ACC112 (cell line): ENCODE measurements around the gene MRC1.

Experiments used
- H2AFZ ChIP-seq: fragments of 200-600 bp; sonication (generic); one replicate; pipeline ENCODE4 v1.6.0; 2017; ENCODE audit warnings: antibody characterized with exemption, low read length; ENCODE audit not compliant: unreplicated experiment
- H3K27ac ChIP-seq: fragments of 200-600 bp; sonication (generic); 2 replicates; pipeline ENCODE4 v1.5.1; 2014; ENCODE audit warnings: low read depth, mild to moderate bottlenecking, antibody characterized with exemption, low read length, moderate library complexity
- H3K27me3 ChIP-seq: fragments of 200-600 bp; sonication (generic); 2 replicates; pipeline ENCODE4 v1.6.1; 2014; ENCODE audit warnings: mild to moderate bottlenecking, antibody characterized with exemption, low read length, moderate library complexity, mixed read lengths; ENCODE audit not compliant: insufficient read depth
- H3K36me3 ChIP-seq: fragments of 200-600 bp; sonication (generic); 2 replicates; pipeline ENCODE4 v1.6.1; 2016; ENCODE audit warnings: mild to moderate bottlenecking, antibody characterized with exemption, low read length, moderate library complexity, mixed read lengths; ENCODE audit not compliant: insufficient read depth
- H3K4me1 ChIP-seq: fragments of 200-600 bp; sonication (generic); one replicate; pipeline ENCODE4 v1.6.1; 2016; ENCODE audit warnings: low read length, mixed read lengths; ENCODE audit not compliant: insufficient read depth, unreplicated experiment, control insufficient read depth
- H3K4me3 ChIP-seq: fragments of 200-600 bp; sonication (generic); 2 replicates; pipeline ENCODE4 v1.5.1; 2014; ENCODE audit warnings: mild to moderate bottlenecking, low read depth, low read length
- H3K79me2 ChIP-seq: fragments of 200-600 bp; sonication (generic); one replicate; pipeline ENCODE4 v1.6.0; 2016; ENCODE audit warnings: low read length; ENCODE audit not compliant: control insufficient read depth, unreplicated experiment, insufficient read depth

MRC1 gene

DNA sequence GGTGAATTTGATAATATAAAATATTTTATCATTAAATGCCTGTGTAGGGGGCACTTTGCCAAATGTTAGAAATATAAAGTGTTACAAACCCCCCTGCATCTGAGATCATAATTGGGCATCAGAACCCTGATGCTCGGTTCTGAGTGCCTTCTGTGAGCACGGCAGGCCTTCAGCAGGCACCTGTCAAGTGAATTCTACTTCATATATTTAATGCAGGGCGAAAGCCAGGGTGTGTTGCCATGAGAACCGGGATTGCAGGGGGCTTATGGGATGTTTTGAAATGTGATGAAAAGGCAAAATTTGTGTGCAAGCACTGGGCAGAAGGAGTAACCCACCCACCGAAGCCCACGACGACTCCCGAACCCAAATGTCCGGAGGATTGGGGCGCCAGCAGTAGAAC is 57.2 kb downstream of the MRC1 start:
- Histone ChIP-seq H3K4me3 (no peak overlapping the region), H3K36me3 (no peaks in the 10 kb centered on the region), H3K4me1 (no peaks in the 10 kb centered on the region), H3K79me2 (no peaks in the 10 kb centered on the region), H3K27me3 (no peaks in the 10 kb centered on the region), H2AFZ (no peak overlapping the region), H3K27ac (no peak overlapping the region)

- no peak overlapping the region for H3K4me3 ChIP-seq
- H3K36me3 ChIP-seq, result no peaks in the 10 kb centered on the region
- no peak overlapping the region for H3K27ac ChIP-seq
- no peaks in the 10 kb centered on the region for H3K4me1 ChIP-seq
- H3K79me2 ChIP-seq, result no peaks in the 10 kb centered on the region
- H3K27me3 ChIP-seq, result no peaks in the 10 kb centered on the region
- H2AFZ ChIP-seq, result no peak overlapping the region
Observed at GRCh38 chr10:17867056-17867455, 57.9 kb downstream of the MRC1 start.

- no peak overlapping the region for H2AFZ ChIP-seq
- H3K36me3 ChIP-seq, result no peaks in the 10 kb centered on the region
- no peaks in the 10 kb centered on the region for H3K27me3 ChIP-seq
- H3K79me2 ChIP-seq, result no peaks in the 10 kb centered on the region
- no peak overlapping the region for H3K4me3 ChIP-seq
- no peaks in the 10 kb centered on the region for H3K4me1 ChIP-seq
- no peak overlapping the region for H3K27ac ChIP-seq
Observed at GRCh38 chr10:17871036-17871435, 61.9 kb downstream of the MRC1 start.

DNA sequence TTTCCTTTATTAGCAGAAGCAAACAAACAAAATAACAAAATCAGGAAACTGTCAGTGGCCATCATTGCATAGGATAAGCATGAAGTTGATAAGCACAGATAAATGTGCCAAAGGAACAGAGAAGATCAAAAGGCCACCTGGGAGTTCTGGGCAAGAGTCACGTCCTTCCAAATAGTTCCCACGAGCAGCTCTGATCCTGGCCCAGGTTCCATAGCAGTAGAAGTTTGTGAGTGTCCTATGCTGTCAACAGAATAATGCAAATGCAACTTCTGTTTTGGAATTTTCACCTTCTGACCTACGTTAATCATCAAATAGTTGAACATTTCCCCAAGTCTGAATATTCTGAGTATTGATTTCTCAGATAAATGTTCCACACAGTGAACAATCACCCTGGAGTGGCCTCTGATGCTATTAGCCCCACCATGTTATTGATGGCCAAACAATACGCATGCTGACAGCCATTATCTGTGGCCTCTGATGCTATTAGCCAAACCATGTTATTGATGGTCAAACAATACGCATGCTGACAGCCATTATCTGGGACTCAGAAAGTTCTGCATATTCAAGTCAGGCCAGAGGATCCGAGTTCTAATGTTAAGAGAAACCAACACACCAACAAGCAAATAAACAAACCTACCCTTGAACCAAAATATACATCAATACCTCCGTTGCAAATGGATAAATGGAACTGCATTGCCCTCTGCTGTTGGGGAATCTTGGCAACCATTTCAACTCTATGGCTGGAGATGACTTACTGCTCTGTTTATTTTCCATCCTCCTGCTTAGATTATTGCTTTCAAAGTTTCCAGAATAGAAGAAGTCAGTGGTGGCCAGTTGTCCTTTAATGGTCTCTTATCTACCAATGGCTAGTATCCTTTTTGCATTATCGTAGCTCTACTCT is 63.3 kb downstream of the MRC1 start:
- no peaks in the 10 kb centered on the region for H3K79me2 ChIP-seq
- H3K27me3 ChIP-seq, result no peaks in the 10 kb centered on the region
- no peak overlapping the region for H2AFZ ChIP-seq
- H3K36me3 ChIP-seq, result no peaks in the 10 kb centered on the region
- H3K4me3 ChIP-seq, result no peak overlapping the region
- no peaks in the 10 kb centered on the region for H3K4me1 ChIP-seq
- no peak overlapping the region for H3K27ac ChIP-seq

GRCh38 chr10:17873946-17874345 is 64.8 kb downstream of the MRC1 start:
- H3K4me1 ChIP-seq, result no peaks in the 10 kb centered on the region
- H3K79me2 ChIP-seq, result no peaks in the 10 kb centered on the region
- no peak overlapping the region for H3K4me3 ChIP-seq
- no peaks in the 10 kb centered on the region for H3K27me3 ChIP-seq
- no peak overlapping the region for H2AFZ ChIP-seq
- H3K36me3 ChIP-seq, result no peaks in the 10 kb centered on the region
- no peak overlapping the region for H3K27ac ChIP-seq

DNA sequence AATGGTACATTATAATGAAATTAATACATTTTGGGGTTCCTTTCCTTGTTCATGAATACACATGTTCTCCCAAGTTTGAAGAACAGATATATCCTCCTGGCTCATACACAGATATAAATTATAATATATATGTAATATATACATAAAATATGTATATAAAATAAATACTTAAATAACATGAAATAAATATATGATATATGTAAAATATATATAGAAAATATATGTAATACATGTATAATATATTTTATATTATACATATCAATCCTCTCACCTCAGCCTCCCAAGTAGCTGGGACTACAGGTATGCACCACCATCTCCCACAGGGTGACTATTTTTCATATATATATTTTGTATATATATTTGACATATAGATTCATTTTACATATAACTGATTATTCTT is 68.0 kb downstream of the MRC1 start:
- Histone ChIP-seq H3K36me3 (no peaks in the 10 kb centered on the region), H3K4me1 (peaks cover 3% of the 10 kb centered on the region), H3K27ac (no peak overlapping the region)

GRCh38 chr10:17878896-17879295 is 69.7 kb downstream of the MRC1 start:
- Histone ChIP-seq H3K27ac (no peak overlapping the region), H3K4me3 (no peak overlapping the region), H2AFZ (no peak overlapping the region), H3K79me2 (no peaks in the 10 kb centered on the region), H3K27me3 (no peaks in the 10 kb centered on the region), H3K4me1 (peaks cover 11% of the 10 kb centered on the region), H3K36me3 (no peaks in the 10 kb centered on the region)

More for the DNA sequence above, 68.0 kb downstream of the MRC1 start:
- no peaks in the 10 kb centered on the region for H3K27me3 ChIP-seq
- no peak overlapping the region for H3K4me3 ChIP-seq
- H2AFZ ChIP-seq, result no peak overlapping the region
- no peaks in the 10 kb centered on the region for H3K79me2 ChIP-seq

- peaks cover 11% of the 10 kb centered on the region for H3K4me1 ChIP-seq
- H3K36me3 ChIP-seq, result no peaks in the 10 kb centered on the region
- no peak overlapping the region for H3K4me3 ChIP-seq
- H2AFZ ChIP-seq, result peak overlapping the region; percentile 59
- H3K79me2 ChIP-seq, result no peaks in the 10 kb centered on the region
- H3K27me3 ChIP-seq, result no peaks in the 10 kb centered on the region
- H3K27ac ChIP-seq, result no peak overlapping the region
Observed at GRCh38 chr10:17880601-17881000, 71.5 kb downstream of the MRC1 start.

GRCh38 chr10:17882557-17882956 is 73.4 kb downstream of the MRC1 start:
- H3K36me3 ChIP-seq, result no peaks in the 10 kb centered on the region
- no peaks in the 10 kb centered on the region for H3K27me3 ChIP-seq

DNA sequence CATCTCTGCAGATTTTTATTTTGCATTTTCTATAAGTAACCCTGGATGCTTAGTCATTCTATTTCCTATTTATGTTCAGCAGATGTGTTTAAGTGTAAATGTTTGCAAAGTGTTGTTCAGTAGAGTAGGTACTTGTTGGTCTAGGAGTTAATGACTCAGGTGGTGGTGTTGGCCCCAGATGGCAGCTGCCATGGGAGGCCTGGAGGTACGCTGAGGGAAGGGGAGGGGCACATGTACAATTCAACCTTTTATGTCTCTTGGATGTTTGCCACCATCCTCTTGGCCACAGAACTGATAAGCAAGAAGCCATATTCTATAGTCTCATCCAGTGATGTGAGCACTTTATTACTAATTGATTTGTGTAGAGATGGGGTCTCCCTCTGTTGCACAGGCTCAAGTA is 74.5 kb downstream of the MRC1 start:
- Histone ChIP-seq H3K27ac (no peak overlapping the region), H2AFZ (no peak overlapping the region), H3K36me3 (no peaks in the 10 kb centered on the region), H3K79me2 (no peaks in the 10 kb centered on the region), H3K27me3 (no peaks in the 10 kb centered on the region), H3K4me1 (peaks cover 11% of the 10 kb centered on the region), H3K4me3 (no peak overlapping the region)

More at GRCh38 chr10:17882557-17882956, 73.4 kb downstream of the MRC1 start:
- Histone ChIP-seq H3K4me3 (peak overlapping the region; percentile 37; the same call in 1 of the 2 replicates), H3K27ac (peak overlapping the region; percentile 33; the same call in 1 of the 2 replicates), H3K79me2 (no peaks in the 10 kb centered on the region), H2AFZ (peak overlapping the region; percentile 66), H3K4me1 (peaks cover 11% of the 10 kb centered on the region)

GRCh38 chr10:17888189-17888588 is 79.0 kb downstream of the MRC1 start:
- Histone ChIP-seq H2AFZ (no peak overlapping the region), H3K79me2 (no peaks in the 10 kb centered on the region), H3K4me1 (no peaks in the 10 kb centered on the region), H3K4me3 (no peak overlapping the region), H3K27me3 (no peaks in the 10 kb centered on the region), H3K27ac (no peak overlapping the region), H3K36me3 (no peaks in the 10 kb centered on the region)
